ENCODE measurements around the gene AATF.

The AATF gene

DNA sequence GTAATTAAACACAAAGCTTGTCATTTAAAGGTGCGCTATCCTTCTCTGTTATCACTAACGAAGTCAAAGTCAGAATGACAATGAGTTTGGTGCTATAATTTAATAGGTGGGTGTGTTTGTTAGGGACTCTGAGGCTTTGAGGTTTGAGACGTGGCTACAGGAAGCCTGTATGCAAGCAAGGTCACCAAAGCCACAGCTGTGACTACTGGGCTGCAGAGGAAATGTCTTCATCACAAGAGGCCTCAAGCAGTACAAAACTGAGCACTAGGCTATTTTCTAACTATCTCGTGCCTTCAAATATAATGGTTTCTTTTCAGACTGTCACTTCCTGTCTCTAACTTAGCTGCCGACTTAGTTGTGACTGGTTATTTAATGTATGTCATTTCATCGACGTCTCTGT, 141.2 kb downstream of the AATF start:
- no peak for DNase-seq (ENCODE audit: low read depth, low spot score)
- no peaks in the 10 kb centered on the region for H3K9me3 ChIP-seq (ENCODE audit: insufficient read depth, low read length)
- H3K4me1 ChIP-seq (ENCODE audit: insufficient read depth, insufficient read length), result no peaks in the 10 kb centered on the region
- peaks cover 56% of the 10 kb centered on the region for H3K36me3 ChIP-seq (ENCODE audit: insufficient read depth, insufficient read length, low read length)
- no peak for TF ChIP-seq YY1 (IDR thresholded peaks at IDR 0.05; ENCODE audit: insufficient read depth, insufficient read length)
- H3K27me3 ChIP-seq (ENCODE audit: insufficient read depth, insufficient read length), result no peaks in the 10 kb centered on the region
- H3K9ac ChIP-seq (ENCODE audit: insufficient read length, low read depth), result no peak overlapping the region
- H3K4me3 ChIP-seq (ENCODE audit: insufficient read length, low read depth), result no peak overlapping the region

GRCh38 chr17:37090941-37091340, 142.2 kb downstream of the AATF start:
- DNase-seq (ENCODE audit: low read depth, low spot score), result no peak
- peaks cover 54% of the 10 kb centered on the region for H3K36me3 ChIP-seq (ENCODE audit: insufficient read depth, insufficient read length, low read length)
- no peak overlapping the region for H3K9ac ChIP-seq (ENCODE audit: insufficient read length, low read depth)
- TF ChIP-seq SUZ12 (IDR thresholded peaks at IDR 0.05; ENCODE audit: extremely low read depth, insufficient read depth, insufficient read length) (no peak), YY1 (IDR thresholded peaks at IDR 0.05; ENCODE audit: insufficient read depth, insufficient read length) (no peak), ZNF274 (IDR thresholded peaks at IDR 0.05; ENCODE audit: low read depth, low read length) (no peak)
- no peak overlapping the region for H3K4me3 ChIP-seq (ENCODE audit: insufficient read length, low read depth)
- no peaks in the 10 kb centered on the region for H3K4me1 ChIP-seq (ENCODE audit: insufficient read depth, insufficient read length)
- no peaks in the 10 kb centered on the region for H3K27me3 ChIP-seq (ENCODE audit: insufficient read depth, insufficient read length)
- H3K9me3 ChIP-seq (ENCODE audit: insufficient read depth, low read length), result no peaks in the 10 kb centered on the region

DNA sequence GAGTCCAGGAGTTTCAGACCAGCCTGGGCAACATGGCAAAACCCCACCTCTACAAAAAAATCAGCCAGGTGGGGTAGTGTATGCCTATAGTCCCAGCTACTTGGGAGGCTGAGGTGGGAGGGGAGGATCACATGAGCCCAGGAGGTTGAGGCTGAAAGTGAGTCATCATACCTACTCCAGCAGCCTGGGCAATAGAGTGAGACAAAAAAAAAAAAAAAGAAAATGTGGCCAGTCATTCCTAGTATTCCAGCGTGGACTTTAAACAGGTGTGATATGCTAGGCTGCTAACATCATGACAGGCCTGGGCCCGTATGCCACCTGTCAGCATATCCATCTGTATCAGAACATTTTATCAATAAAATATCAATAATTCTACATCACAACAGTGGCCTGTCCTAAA, 143.3 kb downstream of the AATF start:
- no peak for TF ChIP-seq YY1 (IDR thresholded peaks at IDR 0.05; ENCODE audit: insufficient read depth, insufficient read length)
- TF ChIP-seq ZNF274 (IDR thresholded peaks at IDR 0.05; ENCODE audit: low read depth, low read length), result no peak
- TF ChIP-seq SUZ12 (IDR thresholded peaks at IDR 0.05; ENCODE audit: extremely low read depth, insufficient read depth, insufficient read length), result no peak
- Histone ChIP-seq H3K27me3 (ENCODE audit: insufficient read depth, insufficient read length) (no peaks in the 10 kb centered on the region), H3K4me3 (ENCODE audit: insufficient read length, low read depth) (no peak overlapping the region), H3K9ac (ENCODE audit: insufficient read length, low read depth) (no peak overlapping the region), H3K9me3 (ENCODE audit: insufficient read depth, low read length) (no peaks in the 10 kb centered on the region), H3K4me1 (ENCODE audit: insufficient read depth, insufficient read length) (no peaks in the 10 kb centered on the region), H3K36me3 (ENCODE audit: insufficient read depth, insufficient read length, low read length) (peaks cover 54% of the 10 kb centered on the region)
- no peak for DNase-seq (ENCODE audit: low read depth, low spot score)

- H3K36me3 ChIP-seq (ENCODE audit: insufficient read depth, insufficient read length, low read length), result peaks cover 57% of the 10 kb centered on the region
- no peaks in the 10 kb centered on the region for H3K27me3 ChIP-seq (ENCODE audit: insufficient read depth, insufficient read length)
- no peak for TF ChIP-seq YY1 (IDR thresholded peaks at IDR 0.05; ENCODE audit: insufficient read depth, insufficient read length)
- TF ChIP-seq ZNF274 (IDR thresholded peaks at IDR 0.05; ENCODE audit: low read depth, low read length), result no peak
- no peak for TF ChIP-seq SUZ12 (IDR thresholded peaks at IDR 0.05; ENCODE audit: extremely low read depth, insufficient read depth, insufficient read length)
- no peaks in the 10 kb centered on the region for H3K4me1 ChIP-seq (ENCODE audit: insufficient read depth, insufficient read length)
- DNase-seq (ENCODE audit: low read depth, low spot score), result no peak
- H3K9me3 ChIP-seq (ENCODE audit: insufficient read depth, low read length), result no peaks in the 10 kb centered on the region
- no peak overlapping the region for H3K9ac ChIP-seq (ENCODE audit: insufficient read length, low read depth)
- H3K4me3 ChIP-seq (ENCODE audit: insufficient read length, low read depth), result no peak overlapping the region
These were observed 143.9 kb downstream of the AATF start for GRCh38 chr17:37092701-37093100.

DNA sequence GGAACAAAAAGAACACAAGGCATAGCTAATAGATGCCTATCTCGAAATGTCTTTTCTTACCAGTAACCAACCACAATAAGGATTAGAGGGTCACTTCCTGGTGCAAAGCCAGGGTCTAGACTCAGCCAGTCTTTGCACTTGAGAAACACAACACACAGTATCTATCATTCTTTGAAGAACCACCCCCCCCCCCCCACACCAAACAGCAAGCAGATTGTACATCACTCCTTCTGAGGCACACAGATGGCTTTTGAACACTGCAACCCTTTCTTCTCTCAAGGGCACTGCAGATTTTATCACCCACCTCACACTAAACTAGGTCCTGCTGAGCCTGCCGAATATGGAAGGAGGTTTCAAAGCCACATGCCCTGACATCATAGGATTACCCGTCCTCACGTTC, 145.6 kb downstream of the AATF start:
- Histone ChIP-seq H3K27me3 (ENCODE audit: insufficient read depth, insufficient read length) (no peaks in the 10 kb centered on the region), H3K36me3 (ENCODE audit: insufficient read depth, insufficient read length, low read length) (peaks cover 52% of the 10 kb centered on the region), H3K4me1 (ENCODE audit: insufficient read depth, insufficient read length) (no peaks in the 10 kb centered on the region), H3K9me3 (ENCODE audit: insufficient read depth, low read length) (no peaks in the 10 kb centered on the region), H3K9ac (ENCODE audit: insufficient read length, low read depth) (no peak overlapping the region), H3K4me3 (ENCODE audit: insufficient read length, low read depth) (no peak overlapping the region)
- no peak for TF ChIP-seq SUZ12 (IDR thresholded peaks at IDR 0.05; ENCODE audit: extremely low read depth, insufficient read depth, insufficient read length)
- no peak for TF ChIP-seq YY1 (IDR thresholded peaks at IDR 0.05; ENCODE audit: insufficient read depth, insufficient read length)
- no peak for TF ChIP-seq ZNF274 (IDR thresholded peaks at IDR 0.05; ENCODE audit: low read depth, low read length)
- DNase-seq (ENCODE audit: low read depth, low spot score), result no peak

GRCh38 chr17:37096071-37096470, 147.3 kb downstream of the AATF start:
- H3K27me3 ChIP-seq (ENCODE audit: insufficient read depth, insufficient read length), result no peaks in the 10 kb centered on the region
- TF ChIP-seq SUZ12 (IDR thresholded peaks at IDR 0.05; ENCODE audit: extremely low read depth, insufficient read depth, insufficient read length) (no peak), ZNF274 (IDR thresholded peaks at IDR 0.05; ENCODE audit: low read depth, low read length) (no peak), YY1 (IDR thresholded peaks at IDR 0.05; ENCODE audit: insufficient read depth, insufficient read length) (no peak)
- no peaks in the 10 kb centered on the region for H3K9me3 ChIP-seq (ENCODE audit: insufficient read depth, low read length)
- H3K9ac ChIP-seq (ENCODE audit: insufficient read length, low read depth), result no peak overlapping the region
- no peaks in the 10 kb centered on the region for H3K4me1 ChIP-seq (ENCODE audit: insufficient read depth, insufficient read length)
- H3K4me3 ChIP-seq (ENCODE audit: insufficient read length, low read depth), result no peak overlapping the region
- DNase-seq (ENCODE audit: low read depth, low spot score), result no peak
- H3K36me3 ChIP-seq (ENCODE audit: insufficient read depth, insufficient read length, low read length), result peaks cover 47% of the 10 kb centered on the region

DNA sequence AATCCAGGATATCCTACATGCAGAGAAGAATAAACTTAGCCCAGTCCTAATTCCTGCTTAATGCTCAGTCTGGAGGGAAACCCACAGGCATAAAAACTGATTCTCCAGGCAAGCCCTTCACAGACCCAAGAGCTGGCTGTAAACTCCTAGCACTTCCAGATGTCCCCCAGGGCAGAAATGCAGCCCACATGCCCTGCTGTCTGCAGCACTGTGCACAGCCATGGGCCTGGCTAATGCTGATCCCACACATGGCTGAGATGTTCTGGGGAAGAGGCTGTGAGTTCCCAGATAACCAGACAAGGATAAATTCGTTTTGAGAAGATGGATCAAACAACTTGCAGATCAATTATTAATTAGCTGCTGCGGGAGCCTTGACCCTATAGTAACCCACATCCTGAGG, 148.4 kb downstream of the AATF start:
- Histone ChIP-seq H3K27me3 (ENCODE audit: insufficient read depth, insufficient read length) (no peaks in the 10 kb centered on the region), H3K9ac (ENCODE audit: insufficient read length, low read depth) (no peak overlapping the region), H3K4me1 (ENCODE audit: insufficient read depth, insufficient read length) (no peaks in the 10 kb centered on the region), H3K4me3 (ENCODE audit: insufficient read length, low read depth) (no peak overlapping the region), H3K36me3 (ENCODE audit: insufficient read depth, insufficient read length, low read length) (peaks cover 49% of the 10 kb centered on the region), H3K9me3 (ENCODE audit: insufficient read depth, low read length) (no peaks in the 10 kb centered on the region)
- no peak for DNase-seq (ENCODE audit: low read depth, low spot score)
- TF ChIP-seq YY1 (IDR thresholded peaks at IDR 0.05; ENCODE audit: insufficient read depth, insufficient read length) (no peak), SUZ12 (IDR thresholded peaks at IDR 0.05; ENCODE audit: extremely low read depth, insufficient read depth, insufficient read length) (no peak), ZNF274 (IDR thresholded peaks at IDR 0.05; ENCODE audit: low read depth, low read length) (no peak)

DNA sequence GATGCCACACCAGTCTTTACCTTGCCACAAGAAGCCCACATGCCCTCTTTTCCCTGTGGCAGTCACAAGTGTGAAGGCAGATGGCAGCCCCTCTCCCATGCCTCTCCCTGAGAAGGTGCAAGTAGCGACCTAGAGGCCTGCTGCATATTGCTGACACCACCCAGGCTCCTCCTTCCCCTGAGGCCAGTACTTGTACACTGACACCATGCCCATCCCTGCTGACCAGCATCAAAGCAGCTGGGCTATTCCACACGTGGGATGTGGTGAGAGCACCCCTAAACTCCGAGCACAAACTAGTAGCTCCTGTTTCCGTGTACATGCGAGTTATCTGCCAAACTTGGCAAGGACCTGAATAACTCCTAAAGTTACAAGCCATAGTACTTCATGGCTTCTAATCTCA, 149.4 kb downstream of the AATF start:
- H3K27me3 ChIP-seq (ENCODE audit: insufficient read depth, insufficient read length), result no peaks in the 10 kb centered on the region
- TF ChIP-seq YY1 (IDR thresholded peaks at IDR 0.05; ENCODE audit: insufficient read depth, insufficient read length) (no peak), SUZ12 (IDR thresholded peaks at IDR 0.05; ENCODE audit: extremely low read depth, insufficient read depth, insufficient read length) (no peak), ZNF274 (IDR thresholded peaks at IDR 0.05; ENCODE audit: low read depth, low read length) (no peak)
- DNase-seq (ENCODE audit: low read depth, low spot score), result no peak
- no peaks in the 10 kb centered on the region for H3K9me3 ChIP-seq (ENCODE audit: insufficient read depth, low read length)
- H3K36me3 ChIP-seq (ENCODE audit: insufficient read depth, insufficient read length, low read length), result peaks cover 48% of the 10 kb centered on the region
- H3K9ac ChIP-seq (ENCODE audit: insufficient read length, low read depth), result no peak overlapping the region
- no peak overlapping the region for H3K4me3 ChIP-seq (ENCODE audit: insufficient read length, low read depth)
- H3K4me1 ChIP-seq (ENCODE audit: insufficient read depth, insufficient read length), result no peaks in the 10 kb centered on the region
